Karpas-422 (cell line): ENCODE measurements around the gene ALOX15B. TPM values are rescaled to one million over a fixed set of nuclear protein-coding genes. Genes with fewer than 3 reads are reported as not detected.

ENCODE experiments used
- DNase-seq: peaks from one replicate; pipeline ENCODE4 v3.0.0-alpha.2; 2015
- H2AFZ ChIP-seq: fragments of 200-600 bp; sonication (generic); 2 replicates; pipeline ENCODE4 v1.6.1; 2014; ENCODE audit warnings: antibody characterized with exemption, low read length, mixed read lengths
- H3K27ac ChIP-seq: fragments of 200-600 bp; sonication (generic); 2 replicates; pipeline ENCODE4 v1.5.1; 2014; ENCODE audit warnings: mild to moderate bottlenecking, low read length, moderate library complexity
- H3K27me3 ChIP-seq: fragments of 200-600 bp; sonication (generic); 2 replicates; pipeline ENCODE4 v1.6.1; 2014; ENCODE audit warnings: low read length, mixed read lengths
- H3K36me3 ChIP-seq: fragments of 200-600 bp; sonication (generic); 2 replicates; pipeline ENCODE4 v1.6.1; 2014; ENCODE audit warnings: low read length, mixed read lengths; ENCODE audit not compliant: insufficient read depth
- H3K4me1 ChIP-seq: fragments of 200-600 bp; sonication (generic); 2 replicates; pipeline ENCODE4 v1.6.1; 2014; ENCODE audit warnings: mild to moderate bottlenecking, low read length, mixed read lengths
- H3K4me2 ChIP-seq: fragments of 200-600 bp; sonication (generic); 2 replicates; pipeline ENCODE4 v1.6.1; 2014; ENCODE audit warnings: low read length, low read depth, mild to moderate bottlenecking; ENCODE audit not compliant: poor library complexity, severe bottlenecking
- H3K4me3 ChIP-seq: fragments of 200-600 bp; sonication (generic); 2 replicates; pipeline ENCODE4 v1.5.1; 2014; ENCODE audit warnings: mild to moderate bottlenecking, antibody characterized with exemption, low read length, mixed read lengths
- H3K79me2 ChIP-seq: fragments of 200-600 bp; sonication (generic); 2 replicates; pipeline ENCODE4 v1.6.1; 2014; ENCODE audit warnings: mild to moderate bottlenecking, low read length, mixed read lengths
- H3K9ac ChIP-seq: fragments of 200-600 bp; sonication (generic); 2 replicates; pipeline ENCODE4 v1.6.0; 2014; ENCODE audit warnings: low read length
- H3K9me2 ChIP-seq: fragments of 200-600 bp; sonication (generic), shearing (Covaris generic); replicated peaks from 2 replicates; pipeline ENCODE4 v1.6.0; 2014; ENCODE audit warnings: mild to moderate bottlenecking, low read length, moderate library complexity; ENCODE audit not compliant: insufficient read depth
- H3K9me3 ChIP-seq: fragments of 300-700, 200-600 bp; sonication (generic); 2 replicates; pipeline ENCODE4 v1.6.1; 2014; ENCODE audit warnings: low read length, mixed read lengths
- H4K20me1 ChIP-seq: fragments of 200-600 bp; sonication (generic); 2 replicates; pipeline ENCODE4 v1.6.1; 2014; ENCODE audit warnings: mild to moderate bottlenecking, antibody characterized with exemption, low read length, low read depth; ENCODE audit not compliant: insufficient read depth
- total RNA-seq: library from RNA; depleted of rRNA; stranded (reverse); fragments of >200 nt; shearing (Covaris generic); gene quantifications from 2 replicates; pipeline ENCODE4 v1.2.3, GENCODE V29; 2014; ENCODE audit warnings: low replicate concordance

Gene ALOX15B
- total RNA-seq, 1 experiment from 2014 or later, result not detected

DNA sequence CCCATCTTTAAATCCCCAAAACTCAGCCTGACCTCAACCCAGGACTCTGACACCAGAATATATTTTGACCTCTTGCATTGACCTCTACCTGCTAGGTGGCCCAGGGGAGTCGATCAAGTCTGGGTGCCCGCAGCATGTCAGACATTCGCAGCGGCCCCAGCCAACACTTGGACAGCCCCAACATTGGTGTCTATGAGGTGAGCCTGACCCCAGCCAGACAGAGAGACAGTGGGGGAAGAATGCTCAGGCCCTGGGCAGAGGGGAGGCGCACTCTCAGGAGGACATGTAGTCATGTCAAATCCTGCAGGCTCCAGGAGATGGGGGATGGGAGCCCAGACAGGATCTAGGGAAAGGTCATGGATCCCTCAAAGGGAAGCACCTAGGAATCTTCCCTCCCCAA lies 31.0 kb upstream of the ALOX15B start:
- H3K4me2 ChIP-seq, result no peak overlapping the region

DNA sequence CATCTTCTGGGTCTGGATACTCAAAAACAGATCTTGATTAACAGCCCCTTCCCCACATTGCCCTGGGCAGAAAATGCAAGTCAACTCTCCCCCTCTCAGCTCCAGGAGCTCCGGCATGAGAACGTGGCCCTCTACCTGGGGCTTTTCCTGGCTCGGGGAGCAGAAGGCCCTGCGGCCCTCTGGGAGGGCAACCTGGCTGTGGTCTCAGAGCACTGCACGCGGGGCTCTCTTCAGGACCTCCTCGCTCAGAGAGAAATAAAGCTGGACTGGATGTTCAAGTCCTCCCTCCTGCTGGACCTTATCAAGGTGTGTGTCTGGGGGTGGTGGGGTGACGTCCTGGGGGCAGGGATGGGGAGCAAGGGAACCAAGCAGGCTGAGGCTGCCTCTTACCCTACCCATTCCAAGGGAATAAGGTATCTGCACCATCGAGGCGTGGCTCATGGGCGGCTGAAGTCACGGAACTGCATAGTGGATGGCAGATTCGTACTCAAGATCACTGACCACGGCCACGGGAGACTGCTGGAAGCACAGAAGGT lies 26.7 kb upstream of the ALOX15B start:
- Histone ChIP-seq H3K9me3 (no peaks in the 10 kb centered on the region), H4K20me1 (no peaks in the 10 kb centered on the region), H3K4me2 (no peak overlapping the region), H3K27ac (no peak overlapping the region), H3K9me2 (no peaks in the 10 kb centered on the region), H3K4me1 (no peaks in the 10 kb centered on the region), H2AFZ (no peak overlapping the region), H3K27me3 (no peaks in the 10 kb centered on the region), H3K79me2 (no peaks in the 10 kb centered on the region), H3K9ac (no peak overlapping the region), H3K36me3 (no peaks in the 10 kb centered on the region), H3K4me3 (no peak overlapping the region)
- DNase-seq, result no peak

More for the DNA sequence above, 31.0 kb upstream of the ALOX15B start:
- Histone ChIP-seq H3K79me2 (no peaks in the 10 kb centered on the region), H2AFZ (no peak overlapping the region), H3K9ac (no peak overlapping the region), H4K20me1 (no peaks in the 10 kb centered on the region), H3K36me3 (no peaks in the 10 kb centered on the region), H3K4me1 (no peaks in the 10 kb centered on the region), H3K4me3 (no peak overlapping the region), H3K9me2 (no peaks in the 10 kb centered on the region), H3K27ac (no peak overlapping the region), H3K27me3 (no peaks in the 10 kb centered on the region), H3K9me3 (no peaks in the 10 kb centered on the region)
- DNase-seq, result no peak

DNA sequence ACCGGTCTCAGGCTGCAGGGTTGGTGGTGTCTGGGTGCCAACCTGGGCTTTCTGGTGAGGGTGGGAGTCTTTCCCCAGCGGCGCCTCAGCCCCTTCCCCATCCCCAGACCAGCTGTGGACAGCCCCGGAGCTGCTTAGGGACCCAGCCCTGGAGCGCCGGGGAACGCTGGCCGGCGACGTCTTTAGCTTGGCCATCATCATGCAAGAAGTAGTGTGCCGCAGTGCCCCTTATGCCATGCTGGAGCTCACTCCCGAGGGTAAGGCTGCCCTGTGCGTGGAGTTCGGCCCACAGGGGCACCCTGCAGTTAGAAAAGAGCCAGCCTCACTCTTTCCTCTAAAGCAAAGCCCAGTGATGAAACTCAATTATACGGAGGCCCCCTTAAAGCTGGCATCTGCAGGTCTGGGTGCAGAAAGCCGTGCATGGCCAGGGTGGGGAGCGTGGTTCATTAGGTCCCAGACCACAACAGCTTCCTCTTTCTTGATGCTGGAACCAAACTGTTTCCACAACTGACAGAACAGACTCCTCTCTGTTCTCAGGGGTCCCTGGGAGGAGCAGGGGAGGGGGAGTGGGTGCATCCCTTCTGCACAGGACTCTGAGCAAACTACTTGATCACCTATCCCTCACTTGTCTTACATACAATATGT lies 25.7 kb upstream of the ALOX15B start:
- no peak overlapping the region for H3K4me3 ChIP-seq
- no peaks in the 10 kb centered on the region for H4K20me1 ChIP-seq
- no peaks in the 10 kb centered on the region for H3K27me3 ChIP-seq
- no peaks in the 10 kb centered on the region for H3K36me3 ChIP-seq
- H3K4me2 ChIP-seq, result no peak overlapping the region
- DNase-seq, result peak; percentile 47
- no peaks in the 10 kb centered on the region for H3K79me2 ChIP-seq
- no peaks in the 10 kb centered on the region for H3K9me3 ChIP-seq
- H2AFZ ChIP-seq, result no peak overlapping the region
- no peak overlapping the region for H3K9ac ChIP-seq
- no peak overlapping the region for H3K27ac ChIP-seq
- no peaks in the 10 kb centered on the region for H3K4me1 ChIP-seq
- no peaks in the 10 kb centered on the region for H3K9me2 ChIP-seq

DNA sequence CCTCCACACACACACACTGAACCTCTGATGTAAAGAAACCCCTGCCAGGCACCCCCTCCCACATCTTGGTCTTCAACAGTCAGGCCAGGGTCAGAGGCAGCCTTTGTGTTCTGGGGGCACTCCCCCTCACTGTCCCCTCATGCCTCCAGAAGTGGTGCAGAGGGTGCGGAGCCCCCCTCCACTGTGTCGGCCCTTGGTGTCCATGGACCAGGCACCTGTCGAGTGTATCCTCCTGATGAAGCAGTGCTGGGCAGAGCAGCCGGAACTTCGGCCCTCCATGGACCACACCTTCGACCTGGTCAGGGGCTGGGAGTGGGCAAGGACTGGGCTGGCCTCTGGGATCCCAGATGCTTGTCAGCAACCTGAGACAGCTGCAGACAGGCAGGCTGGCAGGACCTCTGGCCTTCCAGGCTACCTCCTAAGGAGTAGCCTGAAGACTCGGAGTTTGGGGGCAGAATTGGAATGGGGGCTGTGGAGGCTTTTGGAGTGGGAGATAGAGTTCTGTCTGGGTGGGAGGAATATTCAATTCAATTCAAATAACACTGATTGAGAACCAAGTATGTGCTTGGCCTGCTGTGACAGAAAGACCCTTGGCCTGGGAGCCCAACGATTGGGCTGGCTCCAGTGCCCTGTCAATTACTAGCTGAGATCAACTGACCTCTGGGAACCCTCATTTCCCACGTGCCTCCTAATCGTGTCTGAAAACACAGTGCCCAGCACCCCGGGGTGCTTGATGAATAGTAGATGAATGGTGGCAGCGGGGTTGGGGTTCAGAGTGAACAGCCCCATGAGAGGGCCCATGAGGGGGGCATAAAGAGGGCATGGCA lies 24.9 kb upstream of the ALOX15B start:
- no peak for DNase-seq
- Histone ChIP-seq H3K79me2 (no peaks in the 10 kb centered on the region), H2AFZ (no peak overlapping the region), H3K27ac (no peak overlapping the region), H3K4me2 (no peak overlapping the region), H3K4me3 (no peak overlapping the region), H3K27me3 (no peaks in the 10 kb centered on the region), H3K9me3 (no peaks in the 10 kb centered on the region), H3K9ac (no peak overlapping the region), H3K9me2 (no peaks in the 10 kb centered on the region), H3K36me3 (no peaks in the 10 kb centered on the region), H3K4me1 (no peaks in the 10 kb centered on the region), H4K20me1 (no peaks in the 10 kb centered on the region)

DNA sequence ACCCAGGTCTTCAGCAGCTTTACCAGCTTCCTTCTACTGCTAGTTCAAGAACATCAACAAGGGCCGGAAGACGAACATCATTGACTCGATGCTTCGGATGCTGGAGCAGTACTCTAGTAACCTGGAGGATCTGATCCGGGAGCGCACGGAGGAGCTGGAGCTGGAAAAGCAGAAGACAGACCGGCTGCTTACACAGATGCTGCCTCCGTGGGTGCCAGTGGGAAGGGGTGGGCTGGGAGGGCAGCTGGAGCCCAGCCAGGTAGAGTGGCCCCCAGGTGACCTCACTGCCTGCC lies 24.4 kb upstream of the ALOX15B start:
- no peaks in the 10 kb centered on the region for H3K27me3 ChIP-seq
- DNase-seq, result no peak
- H3K4me3 ChIP-seq, result no peak overlapping the region
- no peak overlapping the region for H3K9ac ChIP-seq
- no peaks in the 10 kb centered on the region for H3K4me1 ChIP-seq
- no peaks in the 10 kb centered on the region for H3K9me2 ChIP-seq
- no peak overlapping the region for H3K27ac ChIP-seq
- no peaks in the 10 kb centered on the region for H4K20me1 ChIP-seq
- no peak overlapping the region for H2AFZ ChIP-seq
- H3K9me3 ChIP-seq, result no peaks in the 10 kb centered on the region
- no peaks in the 10 kb centered on the region for H3K79me2 ChIP-seq
- H3K36me3 ChIP-seq, result no peaks in the 10 kb centered on the region
- H3K4me2 ChIP-seq, result no peak overlapping the region

DNA sequence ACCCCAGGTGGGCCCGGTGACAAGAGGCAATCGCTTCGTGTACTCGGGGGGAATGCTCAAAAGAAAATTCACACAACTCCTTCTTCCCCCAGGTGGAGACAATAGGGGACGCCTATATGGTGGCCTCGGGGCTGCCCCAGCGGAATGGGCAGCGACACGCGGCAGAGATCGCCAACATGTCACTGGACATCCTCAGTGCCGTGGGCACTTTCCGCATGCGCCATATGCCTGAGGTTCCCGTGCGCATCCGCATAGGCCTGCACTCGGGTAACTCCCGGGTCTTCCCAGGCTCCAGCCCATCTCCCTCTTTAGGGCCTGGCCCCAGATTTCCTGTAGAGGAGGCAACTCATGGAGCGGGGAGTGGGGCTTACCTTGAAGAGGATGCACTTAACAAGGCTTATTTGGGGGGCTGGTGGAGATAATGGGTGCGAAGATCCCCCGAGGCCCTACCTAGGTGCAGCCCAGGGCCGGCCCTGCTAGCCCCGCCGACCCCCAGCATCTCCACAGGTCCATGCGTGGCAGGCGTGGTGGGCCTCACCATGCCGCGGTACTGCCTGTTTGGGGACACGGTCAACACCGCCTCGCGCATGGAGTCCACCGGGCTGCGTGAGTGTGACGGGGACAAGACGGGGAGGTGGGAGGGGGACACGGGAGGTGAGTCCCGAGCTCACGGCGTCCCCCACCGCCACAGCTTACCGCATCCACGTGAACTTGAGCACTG lies 23.5 kb upstream of the ALOX15B start:
- Histone ChIP-seq H3K4me3 (no peak overlapping the region), H3K9ac (no peak overlapping the region), H3K4me2 (no peak overlapping the region), H4K20me1 (no peaks in the 10 kb centered on the region), H3K4me1 (no peaks in the 10 kb centered on the region), H3K36me3 (no peaks in the 10 kb centered on the region), H2AFZ (no peak overlapping the region), H3K9me3 (no peaks in the 10 kb centered on the region), H3K9me2 (no peaks in the 10 kb centered on the region), H3K79me2 (no peaks in the 10 kb centered on the region), H3K27me3 (no peaks in the 10 kb centered on the region), H3K27ac (no peak overlapping the region)
- no peak for DNase-seq

DNA sequence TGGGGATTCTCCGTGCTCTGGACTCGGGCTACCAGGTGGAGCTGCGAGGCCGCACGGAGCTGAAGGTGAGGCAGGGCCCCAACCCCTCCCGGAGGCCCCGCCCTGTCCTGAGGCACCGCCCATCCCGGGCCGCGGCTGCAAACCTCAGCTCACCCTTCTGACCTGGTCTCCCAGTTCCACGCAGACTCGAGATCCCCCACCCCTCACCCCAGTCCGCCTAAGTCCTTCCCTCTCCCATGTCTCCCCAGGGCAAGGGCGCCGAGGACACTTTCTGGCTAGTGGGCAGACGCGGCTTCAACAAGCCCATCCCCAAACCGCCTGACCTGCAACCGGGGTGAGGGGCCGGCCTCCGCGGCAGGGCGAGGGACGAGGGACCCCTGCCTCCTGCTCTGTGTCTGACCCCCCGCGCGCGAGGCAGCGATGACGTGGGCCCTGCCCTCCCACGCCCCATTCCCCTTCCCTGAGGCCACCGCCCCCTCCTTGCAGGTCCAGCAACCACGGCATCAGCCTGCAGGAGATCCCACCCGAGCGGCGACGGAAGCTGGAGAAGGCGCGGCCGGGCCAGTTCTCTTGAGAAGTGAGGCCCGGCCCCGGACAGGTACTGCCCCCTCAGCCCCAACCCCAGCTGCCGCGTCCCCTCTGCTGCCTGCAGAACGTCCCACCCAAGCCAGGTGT lies 22.8 kb upstream of the ALOX15B start:
- H3K36me3 ChIP-seq, result no peaks in the 10 kb centered on the region
- no peaks in the 10 kb centered on the region for H3K79me2 ChIP-seq
- no peaks in the 10 kb centered on the region for H3K4me1 ChIP-seq
- no peak overlapping the region for H3K27ac ChIP-seq
- H3K9me3 ChIP-seq, result no peaks in the 10 kb centered on the region
- no peaks in the 10 kb centered on the region for H4K20me1 ChIP-seq
- no peak overlapping the region for H2AFZ ChIP-seq
- H3K4me3 ChIP-seq, result no peak overlapping the region
- DNase-seq, result no peak
- no peak overlapping the region for H3K4me2 ChIP-seq
- no peaks in the 10 kb centered on the region for H3K27me3 ChIP-seq
- H3K9ac ChIP-seq, result no peak overlapping the region
- H3K9me2 ChIP-seq, result no peaks in the 10 kb centered on the region
